HG03135 (cell line): Measurements from ENCODE around the gene LRBA.
"Not testable (repeated sequence)": the region's sequence is repeated elsewhere in the genome, so short reads cannot be mapped to it uniquely, and the experiment has no call there.

ENCODE experiments used
- ATAC-seq: cut with Tn5 transposase; IDR thresholded peaks from one replicate; pipeline ENCODE4 v1.9.1; 2021; ENCODE audit warnings: mild to moderate bottlenecking, moderate library complexity; ENCODE audit not compliant: unreplicated experiment

Gene LRBA

GRCh38 chr4:151015459-151016347 lies 619 bp upstream of the LRBA start:
- peak; percentile 84 for ATAC-seq

GRCh38 chr4:151013944-151014343 lies 1.1 kb downstream of the LRBA start:
- ATAC-seq: no peak

DNA sequence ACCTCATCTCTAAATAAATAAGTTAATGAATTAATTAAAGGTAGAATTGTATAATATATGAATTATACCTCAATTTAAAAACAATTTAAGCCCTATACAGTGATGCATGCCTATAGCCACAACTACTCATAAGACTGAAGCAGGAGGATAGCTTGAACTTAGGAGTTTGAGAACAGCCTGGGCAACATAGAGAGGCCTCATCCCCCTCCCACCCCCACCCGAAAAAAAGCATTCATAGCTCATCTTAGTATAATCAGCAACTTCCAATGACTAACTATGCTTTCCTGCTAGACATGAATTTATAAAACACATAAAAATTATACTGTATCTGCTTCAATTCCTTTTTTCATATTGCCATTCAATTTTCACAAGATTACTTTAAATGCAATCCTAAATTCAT lies 1.6 kb downstream of the LRBA start:
- ATAC-seq: no peak

- no peak for ATAC-seq
These were observed 2.3 kb downstream of the LRBA start for GRCh38 chr4:151012820-151013219.

DNA sequence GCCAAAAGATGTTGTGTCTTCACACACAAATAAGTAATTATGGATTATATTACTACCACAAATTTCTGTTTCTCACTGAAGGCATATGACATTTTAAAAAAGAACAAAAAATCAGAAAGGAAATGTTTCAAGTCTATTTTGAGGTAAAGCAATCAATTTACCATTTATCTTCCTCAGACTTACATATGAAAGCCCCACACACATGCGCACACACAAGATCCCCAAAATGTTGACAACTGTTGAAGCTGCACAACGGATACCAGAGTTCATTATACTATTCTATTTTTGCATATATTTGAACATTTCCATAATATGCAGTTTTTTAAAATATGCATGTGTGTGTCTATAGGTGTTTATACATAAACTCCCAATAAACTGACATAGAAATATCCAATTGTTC lies 2.7 kb downstream of the LRBA start:
- ATAC-seq: no peak

- no peak for ATAC-seq
These were observed 10.9 kb downstream of the LRBA start for GRCh38 chr4:151004222-151004621.

DNA sequence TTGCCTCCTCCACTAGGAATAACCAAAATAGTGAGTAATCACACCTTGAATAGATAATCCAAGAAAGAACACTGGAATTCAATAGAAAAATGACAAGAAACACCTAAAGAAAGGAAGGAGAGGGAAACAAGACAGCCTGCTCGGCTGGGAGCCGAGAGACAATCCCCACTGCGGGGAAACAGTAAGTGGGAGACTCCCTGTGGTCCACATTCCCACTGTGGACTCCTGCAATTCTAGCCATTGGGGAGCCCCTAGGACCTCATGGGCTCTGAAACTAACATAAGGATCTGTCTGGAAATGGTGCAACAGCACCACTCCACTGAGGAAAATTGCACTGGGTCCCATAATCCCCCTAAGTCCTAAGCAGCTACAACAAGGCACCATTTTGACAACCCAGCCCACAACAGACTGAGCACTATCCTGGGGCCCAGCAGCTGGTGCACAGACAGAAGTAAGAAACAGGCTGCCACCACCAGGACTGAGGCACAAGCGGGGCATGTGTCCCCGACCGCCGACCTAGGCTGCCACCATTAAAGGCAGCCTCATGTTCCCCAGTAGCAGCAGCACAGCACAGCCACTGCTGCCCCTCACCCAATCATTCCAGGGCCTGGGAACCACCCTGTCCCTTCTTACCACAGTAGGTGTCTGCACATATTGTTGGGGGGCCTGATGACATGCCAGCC lies 14.2 kb downstream of the LRBA start:
- no peak for ATAC-seq

- ATAC-seq: no peak
These were observed 16.0 kb downstream of the LRBA start for GRCh38 chr4:150999086-150999485.

- ATAC-seq: no peak
These were observed 17.9 kb downstream of the LRBA start for GRCh38 chr4:150997141-150997540.

DNA sequence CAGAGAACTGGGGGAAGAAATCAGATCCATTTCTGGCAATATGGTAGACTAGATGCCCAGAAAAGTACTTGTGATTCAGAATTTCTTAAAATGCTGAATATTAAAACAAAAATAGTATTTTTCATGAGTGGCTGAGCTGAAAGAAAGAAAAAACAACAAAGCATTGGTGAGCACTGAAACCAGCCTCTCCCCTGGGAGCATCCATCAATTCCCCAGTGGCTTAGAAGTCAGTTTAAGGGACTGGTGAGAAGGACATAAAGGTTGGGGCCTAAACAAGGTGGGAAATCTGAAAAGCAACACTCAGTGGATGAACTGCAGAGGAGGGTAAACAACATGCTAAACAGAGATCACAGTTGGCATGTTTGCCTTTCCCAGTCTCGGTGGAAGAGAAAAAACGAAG lies 20.4 kb downstream of the LRBA start:
- no peak for ATAC-seq

DNA sequence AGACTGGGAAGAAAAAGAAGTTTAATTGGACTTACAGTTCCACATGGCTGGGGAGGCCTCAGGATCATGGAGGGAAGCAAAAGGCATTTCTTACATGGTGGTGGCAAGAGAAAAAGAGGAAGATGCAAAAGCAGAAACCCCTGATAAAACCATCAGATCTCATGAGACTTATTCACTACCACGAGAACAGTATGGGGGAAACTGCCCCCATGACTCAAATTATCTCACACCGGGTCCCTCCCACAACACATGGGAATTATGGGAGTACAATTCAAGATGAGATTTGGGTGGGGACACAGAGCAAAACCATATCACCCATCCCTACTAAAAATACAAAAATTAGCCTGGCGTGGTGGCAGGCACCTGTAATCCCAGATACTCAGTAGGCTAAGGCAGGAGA lies 21.5 kb downstream of the LRBA start:
- not testable (repeated sequence) for ATAC-seq

- no peak for ATAC-seq
These were observed 24.1 kb downstream of the LRBA start for GRCh38 chr4:150990993-150991392.

DNA sequence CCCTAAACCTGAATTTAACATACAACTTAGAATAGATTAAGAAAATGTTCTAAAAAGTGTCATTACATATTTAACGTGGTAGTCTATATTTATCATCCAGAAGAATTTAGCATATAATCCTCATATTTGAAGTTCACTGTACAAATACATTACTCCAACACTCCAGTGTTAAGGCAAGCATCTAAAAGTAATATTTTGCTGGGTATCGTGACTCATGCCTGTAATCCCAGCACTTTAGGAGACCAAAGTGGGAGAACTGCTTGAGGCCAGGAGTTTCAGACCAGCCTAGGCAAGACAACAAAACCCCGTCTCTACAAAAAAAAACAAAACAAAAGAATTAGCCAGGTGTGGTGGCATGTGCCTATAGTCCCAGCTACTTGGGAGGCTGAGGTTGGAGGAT lies 24.8 kb downstream of the LRBA start:
- no peak for ATAC-seq

GRCh38 chr4:150988238-150988637 lies 26.8 kb downstream of the LRBA start:
- ATAC-seq: no peak

DNA sequence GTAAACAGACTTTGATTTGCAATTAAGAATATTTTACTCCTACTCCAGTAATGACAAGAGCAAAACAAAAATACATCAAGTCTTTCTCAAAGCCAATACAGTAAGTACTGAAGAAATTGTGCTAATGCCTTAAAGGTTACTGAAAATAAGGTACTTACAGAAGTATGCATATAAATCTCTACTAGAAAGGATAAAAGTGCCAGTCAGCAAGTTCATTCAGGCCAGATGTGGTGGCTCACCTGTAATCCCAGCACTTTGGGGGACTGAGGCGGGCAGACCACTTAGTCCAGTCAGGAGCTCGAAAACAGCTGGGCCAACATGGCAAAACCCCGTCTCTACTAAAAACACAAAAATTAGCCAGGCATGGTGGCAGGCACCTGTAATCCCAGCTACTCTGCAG lies 27.9 kb downstream of the LRBA start:
- ATAC-seq: no peak

DNA sequence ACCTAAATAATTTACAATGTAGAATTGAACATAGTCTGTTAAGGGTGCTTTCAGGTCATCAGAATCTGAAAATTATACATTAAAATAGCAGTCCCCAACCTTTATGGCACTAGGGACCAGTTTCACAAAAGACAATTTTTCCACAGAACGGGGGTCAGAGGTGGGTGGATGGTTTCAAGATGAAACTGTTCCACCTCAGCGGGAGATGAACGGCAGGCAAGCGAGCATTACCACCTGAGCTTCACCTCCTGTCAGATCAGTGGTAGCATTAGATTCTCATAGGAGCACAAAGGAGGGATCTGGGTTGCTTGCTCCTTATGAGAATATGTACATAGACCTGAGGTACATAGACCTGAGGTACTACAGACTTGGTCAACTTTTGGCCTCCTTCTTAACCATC lies 29.0 kb downstream of the LRBA start:
- no peak for ATAC-seq

DNA sequence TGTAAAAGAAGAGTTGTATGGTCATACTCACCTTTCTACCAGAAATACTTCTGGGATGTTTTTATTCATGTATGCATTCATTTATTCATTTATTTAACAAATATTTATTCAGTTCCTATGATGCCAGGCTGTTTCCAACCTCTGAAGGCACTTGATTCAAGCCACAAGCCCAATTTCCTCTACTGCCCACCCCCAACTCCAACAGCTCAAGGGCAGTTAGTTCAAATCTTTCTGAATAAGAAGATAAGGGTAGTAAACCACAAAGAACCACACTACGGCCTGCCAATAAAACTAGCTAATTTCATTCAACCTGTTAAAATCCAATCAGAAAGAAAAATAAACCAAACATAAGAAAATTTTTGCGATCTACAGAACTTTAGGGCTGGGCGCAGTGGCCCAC lies 31.2 kb downstream of the LRBA start:
- no peak for ATAC-seq

DNA sequence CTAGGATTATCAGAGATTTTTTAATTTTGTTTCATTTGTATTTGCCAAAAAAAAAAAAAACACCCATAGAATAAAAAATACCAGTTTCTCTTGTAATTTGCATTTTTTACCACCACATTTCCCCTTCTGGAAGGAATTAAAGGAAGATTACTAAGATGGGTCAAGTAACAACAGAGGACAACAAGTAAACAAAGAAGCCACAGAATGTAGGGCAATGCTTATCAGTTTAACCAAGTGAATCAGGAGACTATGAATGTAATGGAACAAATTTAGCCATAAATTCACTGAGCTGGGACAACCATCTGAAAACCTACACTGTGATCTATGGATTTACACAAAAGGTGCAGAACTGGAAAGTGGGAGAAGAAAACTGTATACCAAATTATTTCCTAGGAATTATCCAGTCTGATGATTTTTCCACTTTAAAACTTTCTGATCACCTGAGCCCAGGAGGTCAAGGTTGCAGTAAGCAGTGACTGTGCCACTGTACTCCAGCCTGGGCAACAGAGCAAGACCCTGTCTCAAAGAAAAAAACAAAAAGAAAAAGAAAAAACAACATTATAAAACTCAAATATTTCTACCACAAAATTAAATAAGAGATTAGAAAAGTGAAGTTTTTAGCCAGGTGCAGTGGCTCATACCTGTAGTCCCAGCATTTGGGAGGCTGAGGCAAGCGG lies 32.4 kb downstream of the LRBA start:
- no peak for ATAC-seq

DNA sequence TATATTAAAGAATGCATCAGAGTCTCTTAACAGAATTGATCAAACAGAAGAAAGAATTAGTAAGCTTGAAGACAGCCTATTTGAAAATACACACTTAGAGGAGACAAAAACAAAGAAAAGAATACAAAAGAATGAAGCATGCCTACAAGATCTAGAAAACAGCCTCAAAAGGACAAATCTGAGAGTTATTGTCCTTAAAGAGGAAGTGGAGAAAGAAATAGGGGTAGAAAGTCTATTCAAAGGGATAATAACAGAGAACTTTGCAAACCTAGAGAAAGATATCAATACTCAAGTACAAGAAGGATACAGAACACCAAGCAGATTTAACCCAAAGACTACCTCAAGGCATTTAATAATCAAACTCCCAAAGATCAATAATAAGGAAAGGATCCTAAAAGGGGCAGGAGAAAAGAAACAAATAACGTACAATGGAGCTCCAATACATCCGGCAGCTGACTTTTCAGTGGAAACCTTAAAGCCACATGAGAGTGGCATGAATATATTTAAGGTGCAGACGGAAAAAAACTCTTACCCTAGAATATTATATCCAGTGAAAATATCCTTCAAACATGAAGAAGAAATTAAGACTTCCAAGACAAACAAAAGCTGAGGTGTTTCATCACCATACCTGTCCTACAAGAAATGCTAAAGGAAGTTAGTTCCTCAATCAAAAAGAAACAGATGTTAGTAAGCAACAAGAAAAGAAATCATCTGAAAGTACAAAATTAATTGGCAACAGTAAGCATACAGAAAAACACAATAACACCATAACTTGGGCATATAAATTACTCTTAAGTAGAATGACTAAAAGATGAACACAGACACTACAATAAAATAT lies 36.1 kb downstream of the LRBA start:
- ATAC-seq: no peak

DNA sequence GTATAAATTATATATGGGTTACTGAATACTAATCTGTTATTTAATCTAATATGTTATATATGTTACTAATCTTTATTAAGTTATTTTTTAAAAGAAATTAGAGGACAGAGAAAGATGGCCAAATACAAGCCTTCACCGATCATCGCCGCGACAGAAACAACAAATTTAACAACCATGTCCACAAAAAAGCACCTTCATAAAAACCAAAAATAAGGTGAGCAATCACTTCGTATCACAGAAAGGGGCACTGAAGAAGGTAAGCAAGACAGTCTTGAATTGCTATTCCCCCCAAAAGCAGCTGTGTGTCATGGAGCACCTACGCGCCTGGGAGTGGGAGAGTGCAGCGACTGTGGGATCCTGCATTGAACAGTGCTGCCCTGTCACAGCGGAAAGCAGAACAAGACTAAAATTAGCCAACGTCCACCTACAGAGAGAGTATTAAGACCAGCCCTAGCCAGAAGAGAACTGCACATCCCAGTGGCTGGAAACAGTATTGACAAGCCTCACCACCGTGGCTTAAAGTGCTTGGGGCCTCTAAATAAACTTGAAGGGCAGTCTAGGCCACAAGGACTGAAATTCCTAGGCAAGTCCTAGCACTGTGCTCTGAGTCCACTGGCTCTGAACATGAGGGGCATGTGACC lies 38.5 kb downstream of the LRBA start:
- no peak for ATAC-seq
